K562 (cell line): Measurements from ENCODE around the gene PLCD1. TPM values are rescaled to one million over a fixed set of nuclear protein-coding genes. Genes with fewer than 3 reads are reported as not detected.

Experiments
- ATAC-seq: fragments of 200-7000 bp; cut with Tn5 transposase; 3 replicates; pipeline ENCODE4 v1.9.1; 2020; ENCODE audit warnings: moderate library complexity
- BruUV-seq: library from RNA; stranded (reverse); fragments of 400-500 nt; replicated peaks from 2 replicates; lab custom pipeline; 2021; lab: Mats Ljungman, UMichigan
- CTCF ChIA-PET: fragments of 300-600 bp; formaldehyde crosslinking; extraction: SDS; loops from one replicate; lab custom pipeline; 2021; ENCODE audit warnings: low intra/inter-chr PET ratio; lab: Yijun Ruan, JAX
- POLR2A ChIA-PET: fragments of 300-600, 350-650 bp; sonication (Branson Sonifier 250); formaldehyde crosslinking; extraction: SDS; loops from one replicate; lab custom pipeline; 2021; ENCODE audit warnings: antibody characterized with exemption, inconsistent platforms; lab: Yijun Ruan, JAX
- DNase-seq, 4 experiments: peaks; one replicate each; pipeline versions ENCODE4 v3.0.0 to v3.0.0-alpha.2; 2011 to 2018; ENCODE audit warnings: low spot score in 3 of 4, mixed read lengths in 3 of 4; ENCODE audit errors: extremely low read depth in 1 of 4
- FAIRE-seq: peaks from 2 replicates; lab custom pipeline; 2011; peaks lifted over from hg19 to GRCh38; lab: Jason Lieb, UNC
- H2AFZ ChIP-seq: 2 replicates; pipeline ENCODE4 v1.6.0; 2011; ENCODE audit warnings: low read depth, low read length, control low read depth, inconsistent platforms
- H3K27ac ChIP-seq: fragments of 200-600 bp; 3 replicates; pipeline ENCODE4 v1.8.0; 2011; ENCODE audit warnings: low read depth, mild to moderate bottlenecking, control low read depth, inconsistent platforms, low read length, moderate library complexity, mixed read lengths; ENCODE audit errors: extremely low read depth
- H3K27me3 ChIP-seq, 2 experiments: fragments of 300-600 bp in 1 of 2; 2 replicates in 1 of 2; 3 replicates in 1 of 2; pipeline versions ENCODE4 v1.6.0 to v1.8.0; 2011; ENCODE audit warnings: inconsistent platforms in 2 of 2, low read length in 2 of 2, mild to moderate bottlenecking in 1 of 2, mixed read lengths in 1 of 2, moderate library complexity in 1 of 2; ENCODE audit not compliant: control insufficient read depth in 2 of 2, insufficient read depth in 2 of 2
- H3K36me3 ChIP-seq: fragments of 300-600 bp; 3 replicates; pipeline ENCODE4 v1.8.0; 2011; ENCODE audit warnings: mild to moderate bottlenecking, low read length, inconsistent platforms; ENCODE audit not compliant: control insufficient read depth, insufficient read depth
- H3K4me1 ChIP-seq, 2 experiments: fragments of 200-600 bp in 1 of 2; replicated peaks in 1 of 2; 2 replicates in 1 of 2; 3 replicates in 1 of 2; pipeline versions ENCODE4 v1.5.1 to v1.8.0; 2011; ENCODE audit warnings: inconsistent platforms in 2 of 2, low read length in 2 of 2, mild to moderate bottlenecking in 1 of 2, mixed read lengths in 1 of 2, moderate library complexity in 1 of 2; ENCODE audit not compliant: control insufficient read depth in 2 of 2, insufficient read depth in 2 of 2
- H3K4me2 ChIP-seq: 2 replicates; pipeline ENCODE4 v1.6.1; 2011; ENCODE audit warnings: low read length, control low read depth, inconsistent platforms, mixed read lengths; ENCODE audit not compliant: insufficient read depth
- H3K4me3 ChIP-seq: fragments of 200-600 bp; sonication (generic), shearing (Covaris generic); 2 replicates; pipeline ENCODE4 v1.5.1; 2016; ENCODE audit warnings: control low read depth, inconsistent platforms
- H3K79me2 ChIP-seq: fragments of 200-600 bp; 3 replicates; pipeline ENCODE4 v1.8.0; 2011; ENCODE audit warnings: low read length, inconsistent platforms; ENCODE audit not compliant: control insufficient read depth, insufficient read depth
- H3K9ac ChIP-seq, 2 experiments: 2 replicates each; pipeline versions ENCODE4 v1.6.0 to v1.6.1; 2011; ENCODE audit warnings: low read depth in 2 of 2, low read length in 2 of 2, control low read depth in 1 of 2, inconsistent platforms in 1 of 2, mild to moderate bottlenecking in 1 of 2, mixed read lengths in 1 of 2; ENCODE audit not compliant: insufficient read depth in 1 of 2
- H3K9me1 ChIP-seq: one replicate; pipeline ENCODE4 v1.6.0; 2011; ENCODE audit warnings: inconsistent platforms, mild to moderate bottlenecking, low read length, moderate library complexity; ENCODE audit not compliant: control insufficient read depth, insufficient read depth
- H3K9me3 ChIP-seq: replicated peaks from 2 replicates; pipeline ENCODE4 v1.5.1; 2011; ENCODE audit warnings: low read depth, low read length, inconsistent platforms; ENCODE audit not compliant: control insufficient read depth, insufficient read depth
- H4K20me1 ChIP-seq: replicated peaks from 2 replicates; pipeline ENCODE4 v1.6.1; 2011; ENCODE audit warnings: low read length, inconsistent platforms, mixed read lengths; ENCODE audit not compliant: control insufficient read depth, insufficient read depth
- BRD4 ChIP-seq: fragments of 200-600 bp; sonication (generic); IDR thresholded peaks from 2 replicates; pipeline ENCODE4 v1.6.1; 2017; ENCODE audit warnings: inconsistent platforms
- CBX1 ChIP-seq: sonication (generic); IDR thresholded peaks from 2 replicates; pipeline ENCODE4 v1.6.1; 2016; ENCODE audit warnings: antibody characterized with exemption, low read depth, mild to moderate bottlenecking
- CEBPZ ChIP-seq: fragments of 150-350 bp; IDR thresholded peaks from 2 replicates; pipeline ENCODE4 v1.6.1; 2014; ENCODE audit warnings: low read depth, mild to moderate bottlenecking, low read length, borderline replicate concordance
- CREB3L1 ChIP-seq: fragments of 450-650 bp; IDR thresholded peaks from 2 replicates; pipeline ENCODE4 v1.6.1; 2014; ENCODE audit warnings: low read depth, mild to moderate bottlenecking, moderate library complexity, borderline replicate concordance
- E2F1 ChIP-seq: sonication (generic); formaldehyde crosslinking; IDR thresholded peaks from 2 replicates; pipeline ENCODE4 v1.8.1; 2023; ENCODE audit warnings: mild to moderate bottlenecking, missing genetic modification reagents, moderate library complexity
- HDAC1 ChIP-seq, 2 experiments: fragments of 450-650 bp; IDR thresholded peaks; 2 replicates each; pipeline ENCODE4 v1.6.1; 2016 to 2017; ENCODE audit warnings: inconsistent platforms in 1 of 2, mild to moderate bottlenecking in 1 of 2, moderate library complexity in 1 of 2
- KDM5B ChIP-seq: fragments of 200-600 bp; sonication (generic); IDR thresholded peaks from 2 replicates; pipeline ENCODE4 v1.6.1; 2012; ENCODE audit warnings: low read depth, mild to moderate bottlenecking, moderate library complexity, low read length, control low read depth, inconsistent platforms; ENCODE audit not compliant: insufficient replicate concordance
- NBN ChIP-seq: fragments of 450-650 bp; IDR thresholded peaks from 2 replicates; pipeline ENCODE4 v1.6.1; 2016; ENCODE audit warnings: low read depth, mild to moderate bottlenecking
- NFE2 ChIP-seq: IDR thresholded peaks from 2 replicates; pipeline ENCODE4 v1.6.1; 2014; ENCODE audit warnings: antibody characterized with exemption, low read depth
- PRMT5 ChIP-seq: sonication (generic); formaldehyde crosslinking; IDR thresholded peaks from 2 replicates; pipeline ENCODE4 v1.5.0; 2020; ENCODE audit warnings: missing genetic modification reagents
- RBM14 ChIP-seq: fragments of 200-400 bp; formaldehyde crosslinking; IDR thresholded peaks from 2 replicates; pipeline ENCODE4 v1.6.1; 2018; ENCODE audit warnings: low read depth, mild to moderate bottlenecking, low read length, moderate library complexity, borderline replicate concordance; ENCODE audit not compliant: insufficient read depth
- SIRT6 ChIP-seq: IDR thresholded peaks from one replicate; pipeline ENCODE4 v1.6.1; 2012; ENCODE audit warnings: low read depth, mild to moderate bottlenecking, control low read depth, inconsistent platforms, low read length, moderate library complexity
- ZNF232 ChIP-seq: sonication (generic); formaldehyde crosslinking; IDR thresholded peaks from 2 replicates; pipeline ENCODE4 v1.8.0; 2022; ENCODE audit warnings: mild to moderate bottlenecking, missing genetic modification reagents
- WGBS: fragments of 100-300 bp; shearing (Covaris generic); methylation state at CpG from one replicate; pipeline ENCODE4 v1.1.6; 2016; ENCODE audit warnings: low coverage, mixed read lengths; ENCODE audit not compliant: insufficient coverage; ENCODE audit errors: missing lambda C conversion rate; 5-methylcytosine and 5-hydroxymethylcytosine counted together
- in situ Hi-C: fragments of 300-500 bp; cut with MboI; formaldehyde crosslinking; loops from 4 replicates; pipeline ENCODE4 v1.15.0; 2018; ENCODE audit warnings: inconsistent platforms, mixed read lengths
- intact Hi-C: fragments of 100-400 bp; cut with micrococcal nuclease; formaldehyde crosslinking; loops from 2 replicates; pipeline ENCODE4 v1.14.2; 2022
- polyA plus RNA-seq, 8 experiments: library from polyadenylated mRNA; depleted of rRNA in 4 of 8; stranded (reverse) in 5 of 8; unstranded in 3 of 8; fragments of >200 nt; fragmentation: Nextera tagmentation in 2 of 8; fragmentation: Illumina TruSeq in 1 of 8; extraction: Ambion mirVana in 2 of 8; extraction: Trizol in 1 of 8; gene quantifications; 2 replicates each; pipeline versions ENCODE4 v1.2.1 to v1.2.3, GENCODE V29; 2011 to 2014; ENCODE audit warnings: inconsistent platforms in 1 of 8, missing spikeins in 1 of 8
- total RNA-seq, 7 experiments: library from RNA; depleted of rRNA in 6 of 7; stranded (reverse); fragments of >200 nt in 6 of 7; fragmentation: Illumina TruSeq in 2 of 7; extraction: Trizol in 2 of 7; gene quantifications; 2 replicates each; pipeline versions ENCODE4 v1.2.1 to v1.2.3, GENCODE V29; 2011 to 2021; ENCODE audit warnings: low replicate concordance in 1 of 7

Gene PLCD1
- total and polyA plus RNA-seq, 9 of the 15 experiments (the other 6 are each of a cell fraction or from before 2014, with no cell fraction given) = 5.4 to 209 (median 116) TPM

- BruUV-seq = no TSS peak
- intact Hi-C loops (loop anchor here (1.0 kb wide), 1 partner anchor 29 kb away; no protein-coding TSS in a partner anchor), in situ Hi-C loops (no loop called here)
- Histone ChIP-seq H2AFZ (no peak overlapping the region), H3K4me3 (no peak overlapping the region), H3K9me1 (peaks cover 4% of the 10 kb centered on the region), H3K27me3 (no peaks in the 10 kb centered on the region), H3K9ac (no peak overlapping the region; a peak in 1 of 4 replicates), H3K4me1 (peaks cover 14 to 50% of the 10 kb centered on the region in 2 experiments), H3K79me2 (no peaks in the 10 kb centered on the region), H3K9me3 (no peaks in the 10 kb centered on the region), H4K20me1 (peaks cover 14% of the 10 kb centered on the region), H3K4me2 (no peak overlapping the region), H3K27ac (no peak overlapping the region; the same call in 2 of the 3 replicates), H3K36me3 (peaks cover 70% of the 10 kb centered on the region)
- POLR2A ChIA-PET = interaction anchor here (0.5 to 1.2 kb wide), 7 partner anchors 9 to 183 kb away, joined by 3 to 4 read pairs (median 3); no protein-coding TSS in a partner anchor
- FAIRE-seq = peak; percentile 90
- WGBS = 12% methylated on average over 7 of the region's 7 CpGs
- ATAC-seq = peak; percentile 77
- peak; percentile 74 to 84 (median 76) for DNase-seq
- CTCF ChIA-PET = interaction anchor here (0.6 to 5.0 kb wide), 4 partner anchors 28 to 474 kb away, joined by 3 to 62 read pairs (median 4); no protein-coding TSS in a partner anchor
- TF ChIP-seq CBX1 = no peak
- peak in 1 of 2 experiments; percentile 51; a peak in 1 of 4 replicates for TF ChIP-seq HDAC1 (IDR thresholded peaks at IDR 0.05)
- TF ChIP-seq PRMT5 (CRISPR knock-in tag) = no peak
- TF ChIP-seq CEBPZ = no peak
- TF ChIP-seq CREB3L1 = no peak
- TF ChIP-seq RBM14 = no peak
- no peak for TF ChIP-seq KDM5B
- no peak for TF ChIP-seq NFE2
- no peak for TF ChIP-seq BRD4
- no peak; the same call in 1 of the 2 replicates for TF ChIP-seq NBN
- TF ChIP-seq SIRT6 = no peak
- TF ChIP-seq ZNF232 (CRISPR knock-in tag) = no peak
- TF ChIP-seq E2F1 (CRISPR knock-in tag) = no peak
These were observed 26.0 kb downstream of the PLCD1 start for GRCh38 chr3:38003371-38003816.
